Ishikawa (cell line): Measurements from ENCODE around the gene OR14A2.

Experiments used
- CEBPB ChIP-seq: IDR thresholded peaks from 2 replicates; pipeline ENCODE4 v1.6.1; 2012
- CREB1 ChIP-seq: IDR thresholded peaks from 2 replicates; pipeline ENCODE4 v1.6.1; 2012; ENCODE audit warnings: low read depth
- EGR1 ChIP-seq: IDR thresholded peaks from 2 replicates; pipeline ENCODE4 v1.6.1; 2012
- EP300 ChIP-seq: IDR thresholded peaks from 2 replicates; pipeline ENCODE4 v1.6.1; 2012; ENCODE audit warnings: borderline replicate concordance
- FOXM1 ChIP-seq: IDR thresholded peaks from 2 replicates; pipeline ENCODE4 v1.6.1; 2012; ENCODE audit warnings: low read depth, borderline replicate concordance
- MAX ChIP-seq: IDR thresholded peaks from 2 replicates; pipeline ENCODE4 v1.6.1; 2012
- NFIC ChIP-seq: IDR thresholded peaks from 2 replicates; pipeline ENCODE4 v1.6.1; 2012
- RAD21 ChIP-seq: IDR thresholded peaks from 2 replicates; pipeline ENCODE4 v1.6.1; 2012; ENCODE audit warnings: low read depth
- REST ChIP-seq: IDR thresholded peaks from 2 replicates; pipeline ENCODE4 v1.6.1; 2012; ENCODE audit warnings: low read depth, mild to moderate bottlenecking
- TAF1 ChIP-seq: IDR thresholded peaks from 2 replicates; pipeline ENCODE4 v1.6.1; 2012; ENCODE audit warnings: low read depth, mild to moderate bottlenecking
- TCF12 ChIP-seq: IDR thresholded peaks from 2 replicates; pipeline ENCODE4 v1.6.1; 2012; ENCODE audit warnings: low read depth
- TEAD4 ChIP-seq: IDR thresholded peaks from 2 replicates; pipeline ENCODE4 v1.6.1; 2012
- USF1 ChIP-seq: IDR thresholded peaks from 2 replicates; pipeline ENCODE4 v1.6.1; 2012
- YY1 ChIP-seq: IDR thresholded peaks from 2 replicates; pipeline ENCODE4 v1.6.1; 2012; ENCODE audit warnings: low read depth
- ZBTB7A ChIP-seq: IDR thresholded peaks from 2 replicates; pipeline ENCODE4 v1.6.1; 2012; ENCODE audit warnings: low read depth

OR14A2 gene

GRCh38 chr1:247741756-247742155, 6.2 kb downstream of the OR14A2 start:
- no peak for TF ChIP-seq EGR1
- TF ChIP-seq MAX: no peak
- TF ChIP-seq REST: no peak
- no peak for TF ChIP-seq TCF12
- no peak for TF ChIP-seq FOXM1
- TF ChIP-seq CEBPB: no peak
- no peak for TF ChIP-seq NFIC
- TF ChIP-seq CREB1: no peak
- no peak for TF ChIP-seq USF1
- no peak for TF ChIP-seq TAF1

GRCh38 chr1:247740721-247741120, 7.2 kb downstream of the OR14A2 start:
- TF ChIP-seq RAD21 (no peak), MAX (no peak), TEAD4 (no peak), TAF1 (no peak), EP300 (no peak), FOXM1 (no peak), NFIC (no peak), YY1 (no peak)

- TF ChIP-seq CEBPB (no peak), NFIC (no peak), MAX (no peak), TEAD4 (no peak), TCF12 (no peak), FOXM1 (no peak), EP300 (no peak), ZBTB7A (no peak)
Measured at GRCh38 chr1:247738315-247738714, 9.6 kb downstream of the OR14A2 start, which contains the start of gene OR14K1. Gene OR14K1 (plus strand): TSS chr1:247738615. CDS start chr1:247738615, 0 bp downstream.

- TF ChIP-seq EP300 (no peak), TCF12 (no peak), TAF1 (no peak), TEAD4 (no peak), CEBPB (no peak), ZBTB7A (no peak), RAD21 (no peak), REST (no peak), CREB1 (no peak), EGR1 (no peak)
Measured at GRCh38 chr1:247721222-247721621, 26.7 kb downstream of the OR14A2 start.

- TF ChIP-seq FOXM1: no peak
- no peak for TF ChIP-seq CREB1
- no peak for TF ChIP-seq MAX
- no peak for TF ChIP-seq REST
- no peak for TF ChIP-seq NFIC
- TF ChIP-seq EGR1: no peak
- TF ChIP-seq USF1: no peak
- TF ChIP-seq CEBPB: no peak
- TF ChIP-seq TCF12: no peak
Measured at GRCh38 chr1:247716546-247716945, 31.4 kb downstream of the OR14A2 start, which contains the start of gene OR6F1. Gene OR6F1 (minus strand): TSS chr1:247716646. CDS start chr1:247712755, 3,891 bp downstream.
